Brain microvascular endothelial cell (primary cell): Measurements from ENCODE around the gene MRPL21.

ENCODE experiments used
- DNase-seq: peaks from one replicate; pipeline ENCODE4 v3.0.0-alpha.2; 2020
- H3K27ac ChIP-seq: fragments of 250-450 bp; sonication (Bioruptor Pico); 2 replicates; pipeline ENCODE4 v1.5.1; 2020; ENCODE audit warnings: mild to moderate bottlenecking, moderate library complexity
- H3K27me3 ChIP-seq: fragments of 250-450 bp; sonication (Bioruptor Pico); replicated peaks from 2 replicates; pipeline ENCODE4 v1.5.1; 2020; ENCODE audit warnings: mild to moderate bottlenecking
- H3K36me3 ChIP-seq: fragments of 250-450 bp; sonication (Bioruptor Pico); replicated peaks from 2 replicates; pipeline ENCODE4 v1.5.1; 2020; ENCODE audit warnings: mild to moderate bottlenecking
- H3K4me3 ChIP-seq: 2 replicates; pipeline ENCODE4 v1.5.1; 2011; ENCODE audit warnings: low read depth, mild to moderate bottlenecking, control low read depth, low read length, moderate library complexity
- in situ Hi-C: cut with HindIII; loops from 2 replicates; pipeline ENCODE4 v1.10.0; 2017; ENCODE audit warnings: low sequenced_read_pairs, low pct_ligation_motif_present
- TF ChIP-seq, protein P1 (sequence below): IDR thresholded peaks from 2 replicates; pipeline ENCODE4 v1.5.1; 2011; ENCODE audit warnings: low read depth, mild to moderate bottlenecking, moderate library complexity, low read length, control low read depth, inconsistent platforms; ENCODE audit errors: missing control alignments

Gene MRPL21

DNA sequence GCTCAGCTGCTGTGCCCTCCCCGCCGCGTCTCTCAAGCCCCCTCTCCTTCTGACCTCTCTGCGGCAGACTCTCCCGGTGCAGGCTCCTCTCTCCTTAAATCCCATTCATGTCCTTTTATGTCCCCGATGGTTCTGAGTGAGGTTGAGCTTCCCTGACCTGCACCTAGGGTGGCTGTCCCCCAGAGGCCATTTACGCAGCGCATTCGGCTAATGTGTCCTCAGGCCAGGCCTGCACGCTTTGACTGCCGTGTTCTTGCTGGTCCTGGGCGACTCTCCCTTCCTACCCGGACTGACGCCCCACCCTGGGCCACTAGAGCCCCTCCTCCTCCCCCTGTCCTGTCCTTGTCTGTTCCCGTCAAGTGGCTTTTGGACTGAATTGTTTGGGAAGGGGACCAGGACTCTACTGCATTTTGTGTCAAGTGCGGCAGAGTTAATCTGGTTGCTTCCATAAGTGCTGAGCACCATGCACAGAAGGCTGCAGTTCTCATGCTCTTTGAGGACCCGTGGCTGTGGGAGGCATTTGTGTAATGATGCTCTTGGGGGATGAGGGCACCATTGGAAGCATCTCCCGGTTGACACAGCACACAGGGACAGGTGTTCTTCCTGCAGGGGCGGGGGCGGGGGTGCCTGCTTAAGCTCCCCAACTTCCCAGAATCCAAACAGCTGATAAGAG, 37.2 kb upstream of the MRPL21 start:
- no peak overlapping the region for H3K27ac ChIP-seq
- no peaks in the 10 kb centered on the region for H3K27me3 ChIP-seq
- in situ Hi-C loops = no loop called here
- TF ChIP-seq, protein P1, sequence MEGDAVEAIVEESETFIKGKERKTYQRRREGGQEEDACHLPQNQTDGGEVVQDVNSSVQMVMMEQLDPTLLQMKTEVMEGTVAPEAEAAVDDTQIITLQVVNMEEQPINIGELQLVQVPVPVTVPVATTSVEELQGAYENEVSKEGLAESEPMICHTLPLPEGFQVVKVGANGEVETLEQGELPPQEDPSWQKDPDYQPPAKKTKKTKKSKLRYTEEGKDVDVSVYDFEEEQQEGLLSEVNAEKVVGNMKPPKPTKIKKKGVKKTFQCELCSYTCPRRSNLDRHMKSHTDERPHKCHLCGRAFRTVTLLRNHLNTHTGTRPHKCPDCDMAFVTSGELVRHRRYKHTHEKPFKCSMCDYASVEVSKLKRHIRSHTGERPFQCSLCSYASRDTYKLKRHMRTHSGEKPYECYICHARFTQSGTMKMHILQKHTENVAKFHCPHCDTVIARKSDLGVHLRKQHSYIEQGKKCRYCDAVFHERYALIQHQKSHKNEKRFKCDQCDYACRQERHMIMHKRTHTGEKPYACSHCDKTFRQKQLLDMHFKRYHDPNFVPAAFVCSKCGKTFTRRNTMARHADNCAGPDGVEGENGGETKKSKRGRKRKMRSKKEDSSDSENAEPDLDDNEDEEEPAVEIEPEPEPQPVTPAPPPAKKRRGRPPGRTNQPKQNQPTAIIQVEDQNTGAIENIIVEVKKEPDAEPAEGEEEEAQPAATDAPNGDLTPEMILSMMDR = no peak
- no peak overlapping the region for H3K4me3 ChIP-seq
- DNase-seq = no peak
- H3K36me3 ChIP-seq = peaks cover 20% of the 10 kb centered on the region

DNA sequence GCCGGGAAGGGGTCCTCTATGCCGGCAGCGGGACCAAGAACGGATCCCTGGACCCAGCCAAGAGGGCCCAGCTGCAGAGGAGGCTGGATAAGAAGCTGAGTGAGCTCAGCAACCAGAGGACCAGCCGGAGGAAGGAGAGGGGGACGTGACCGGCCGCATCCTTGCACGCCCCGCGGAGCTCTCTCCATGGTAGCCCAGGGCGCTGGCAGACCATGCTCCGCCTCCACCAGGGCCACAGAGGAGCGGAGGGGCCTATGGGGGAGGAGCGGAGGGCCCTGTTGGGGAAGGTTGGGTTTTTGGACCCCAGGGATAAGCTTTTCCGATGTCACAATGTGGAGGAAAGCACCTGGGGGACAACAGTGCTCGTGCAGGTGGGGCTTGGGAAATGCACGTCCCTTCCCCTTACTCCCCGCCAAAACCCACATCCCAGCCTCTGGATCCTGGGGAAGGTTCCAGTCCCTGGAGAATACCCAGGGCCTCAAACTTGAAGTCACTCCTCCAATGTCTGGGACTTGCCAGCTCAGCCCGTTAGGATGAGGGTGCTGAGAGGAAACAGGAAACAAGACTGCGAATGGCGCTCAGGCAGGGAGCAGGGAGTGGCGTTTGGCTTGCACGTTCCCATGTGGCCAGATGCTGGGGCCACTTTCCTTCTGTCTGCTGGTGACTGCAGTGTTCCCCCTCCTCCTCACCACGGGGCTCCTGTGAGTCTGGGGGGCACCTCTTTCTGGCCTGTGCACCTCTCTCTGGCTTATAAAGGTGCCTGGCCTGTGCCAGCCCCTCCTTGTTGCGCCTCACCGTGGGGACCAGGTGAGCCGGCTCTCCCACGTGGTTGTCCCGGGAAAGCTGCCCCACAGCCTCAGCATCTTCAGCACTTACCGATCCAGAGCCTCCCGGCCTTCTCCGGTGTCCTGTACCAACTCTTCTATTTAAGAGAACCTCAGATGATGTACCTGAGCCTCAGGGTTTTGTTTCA, 36.2 kb upstream of the MRPL21 start:
- Histone ChIP-seq H3K27me3 (no peaks in the 10 kb centered on the region), H3K4me3 (no peak overlapping the region), H3K36me3 (peaks cover 20% of the 10 kb centered on the region), H3K27ac (no peak overlapping the region)
- no peak for DNase-seq
- in situ Hi-C loops = no loop called here
- TF ChIP-seq, protein P1 = no peak

DNA sequence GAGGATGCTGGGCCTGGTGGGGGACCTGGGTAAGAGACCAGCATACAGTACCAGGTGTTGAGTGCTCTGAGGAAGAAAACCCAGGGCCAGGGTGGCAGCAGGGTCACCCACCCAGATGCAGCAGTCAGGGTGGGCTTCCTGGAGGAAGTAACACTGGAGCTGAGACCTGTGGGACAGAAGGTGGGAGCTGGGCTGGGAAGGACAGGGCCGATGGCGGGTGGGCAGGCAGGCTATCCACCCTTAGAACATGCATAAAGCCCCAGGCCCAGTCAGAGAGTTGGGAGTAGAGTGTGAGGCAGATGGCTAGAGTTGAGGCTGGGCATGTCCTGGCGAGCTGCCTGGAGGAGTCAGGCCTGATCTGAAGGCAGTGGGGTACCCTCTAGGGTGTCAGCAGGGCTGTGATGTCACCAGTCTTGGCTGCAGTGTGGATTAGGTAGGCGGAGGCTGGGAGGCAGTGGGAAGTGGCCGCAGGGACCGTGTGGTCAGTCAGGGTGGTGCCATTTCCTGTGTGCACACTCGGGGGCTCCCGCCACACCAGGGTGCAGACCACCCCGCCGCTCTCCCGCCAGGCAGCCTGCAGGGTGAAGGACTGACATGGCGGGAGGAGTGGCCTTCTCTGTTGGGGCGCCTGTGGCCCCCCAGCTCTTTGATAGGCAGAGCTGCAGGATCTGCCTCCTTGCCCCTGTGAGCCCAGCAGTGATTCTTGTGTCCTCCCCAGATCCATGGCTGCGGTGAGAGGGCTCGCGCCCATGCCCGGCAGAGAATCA, 35.4 kb upstream of the MRPL21 start:
- TF ChIP-seq, protein P1 = no peak
- H3K36me3 ChIP-seq = peaks cover 22% of the 10 kb centered on the region
- H3K4me3 ChIP-seq = no peak overlapping the region
- H3K27me3 ChIP-seq = no peaks in the 10 kb centered on the region
- DNase-seq = no peak
- H3K27ac ChIP-seq = no peak overlapping the region
- in situ Hi-C loops = no loop called here

DNA sequence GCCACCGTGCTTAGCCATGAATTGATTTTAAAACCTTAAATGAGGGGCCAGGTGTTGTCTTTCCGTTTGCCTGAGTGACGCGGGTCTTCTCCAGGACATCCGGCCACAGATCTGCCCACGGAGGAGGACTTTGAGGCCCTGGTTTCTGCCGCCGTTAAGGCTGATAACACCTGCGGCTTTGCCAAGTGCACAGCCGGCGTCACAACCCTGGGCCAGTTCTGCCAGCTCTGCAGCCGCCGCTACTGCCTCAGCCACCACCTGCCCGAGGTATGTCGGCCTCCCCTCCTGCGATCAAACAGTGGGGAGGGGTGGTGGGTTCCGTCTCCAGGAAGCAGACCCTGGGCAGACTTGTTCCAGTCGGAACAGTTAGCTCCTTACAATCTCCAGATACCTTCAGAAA, 34.5 kb upstream of the MRPL21 start:
- TF ChIP-seq, protein P1 = no peak
- in situ Hi-C loops = no loop called here
- Histone ChIP-seq H3K4me3 (no peak overlapping the region), H3K27ac (no peak overlapping the region), H3K27me3 (no peaks in the 10 kb centered on the region), H3K36me3 (peaks cover 22% of the 10 kb centered on the region)
- no peak for DNase-seq

DNA sequence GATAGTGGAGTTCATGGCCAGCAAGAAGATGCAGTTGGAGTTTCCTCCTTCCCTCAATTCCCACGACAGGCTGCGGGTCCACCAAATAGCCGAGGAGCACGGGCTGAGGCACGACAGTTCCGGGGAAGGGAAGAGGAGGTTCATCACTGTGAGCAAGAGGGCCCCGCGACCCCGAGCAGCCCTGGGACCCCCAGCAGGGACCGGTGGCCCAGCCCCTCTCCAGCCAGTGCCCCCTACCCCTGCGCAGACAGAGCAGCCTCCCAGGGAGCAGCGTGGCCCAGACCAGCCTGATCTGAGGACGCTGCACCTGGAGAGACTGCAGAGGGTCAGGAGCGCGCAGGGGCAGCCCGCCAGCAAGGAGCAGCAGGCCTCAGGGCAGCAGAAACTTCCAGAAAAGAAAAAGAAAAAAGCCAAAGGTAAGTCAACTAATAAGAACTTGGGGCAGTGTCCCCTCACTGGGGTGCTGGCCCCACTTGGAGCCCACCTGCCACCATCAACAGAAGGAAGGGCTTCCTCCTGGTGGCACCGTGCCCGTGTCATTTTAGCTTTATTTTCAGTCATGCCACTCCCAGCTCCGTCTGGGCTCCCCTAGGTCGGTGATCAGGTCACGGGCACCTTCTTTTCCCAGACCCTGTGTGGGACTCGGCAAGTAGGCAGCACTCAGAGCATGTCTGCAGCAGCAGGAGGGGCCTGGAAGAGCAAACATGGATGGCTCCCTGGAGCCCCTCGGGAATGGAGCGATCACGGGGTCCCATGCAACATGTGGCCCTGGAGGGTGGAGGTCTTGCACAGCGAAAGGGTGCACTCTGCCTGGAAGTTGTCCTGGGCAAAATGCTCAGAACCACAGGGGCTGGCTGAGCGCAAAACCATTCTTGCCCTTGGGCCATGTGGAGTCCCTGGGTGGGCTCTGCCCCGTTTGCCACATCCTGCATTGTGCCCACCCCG, 33.3 kb upstream of the MRPL21 start:
- H3K4me3 ChIP-seq = no peak overlapping the region
- no peak overlapping the region for H3K27ac ChIP-seq
- in situ Hi-C loops = no loop called here
- no peak for DNase-seq
- H3K27me3 ChIP-seq = no peaks in the 10 kb centered on the region
- H3K36me3 ChIP-seq = peaks cover 22% of the 10 kb centered on the region
- TF ChIP-seq, protein P1 = no peak
